Suprapubic skin (tissue), 4 donors: ENCODE measurements around the gene PRR16. TPM values are rescaled to one million over a fixed set of nuclear protein-coding genes. Genes with fewer than 3 reads are reported as not detected.

Source experiments
- DNase-seq, 2 donors: peaks; one replicate each; pipeline ENCODE4 v3.0.0-alpha.2; 2019; ENCODE audit warnings: low spot score in 2 of 2
- H3K27ac ChIP-seq: fragments of 200-600 bp; sonication (generic); one replicate; pipeline ENCODE4 v1.5.1; 2019
- H3K27me3 ChIP-seq: fragments of 200-600 bp; sonication (generic); one replicate; pipeline ENCODE4 v1.5.1; 2019
- H3K36me3 ChIP-seq: fragments of 200-600 bp; sonication (generic); one replicate; pipeline ENCODE4 v1.5.1; 2019
- H3K4me1 ChIP-seq: fragments of 200-600 bp; sonication (generic); one replicate; pipeline ENCODE4 v1.5.1; 2019
- H3K4me3 ChIP-seq: fragments of 200-600 bp; sonication (generic); one replicate; pipeline ENCODE4 v1.5.1; 2019; ENCODE audit warnings: mild to moderate bottlenecking
- H3K9me3 ChIP-seq: fragments of 200-600 bp; sonication (generic); one replicate; pipeline ENCODE4 v1.5.1; 2019
- CTCF ChIP-seq, 2 donors: fragments of 200-600 bp in 1 of 2; fragments of 450-650 bp in 1 of 2; sonication (generic) in 1 of 2; IDR thresholded peaks; one replicate each; pipeline ENCODE4 v1.5.1; 2016 to 2019; ENCODE audit warnings: antibody characterized with exemption in 2 of 2, mild to moderate bottlenecking in 1 of 2, moderate library complexity in 1 of 2
- EP300 ChIP-seq: sonication (generic); formaldehyde crosslinking; IDR thresholded peaks from one replicate; pipeline ENCODE4 v1.6.1; 2017; ENCODE audit warnings: antibody characterized with exemption
- POLR2A ChIP-seq, 2 donors: fragments of 450-650 bp; IDR thresholded peaks; one replicate each; pipeline ENCODE4 v1.6.1; 2017; ENCODE audit warnings: antibody characterized with exemption in 2 of 2, mild to moderate bottlenecking in 2 of 2, moderate library complexity in 2 of 2
- POLR2AphosphoS5 ChIP-seq, 3 donors: sonication (generic); formaldehyde crosslinking; IDR thresholded peaks; one replicate each; pipeline ENCODE4 v1.6.1; 2017; ENCODE audit warnings: antibody characterized with exemption in 3 of 3
- WGBS: methylation state at CpG from one replicate; pipeline ENCODE4 v1.1.5; 2018; 5-methylcytosine and 5-hydroxymethylcytosine counted together
- total RNA-seq, 4 donors: library from RNA; depleted of rRNA; stranded (reverse); fragments of >200 nt; gene quantifications; one replicate each; pipeline ENCODE4 v1.1.0, GENCODE V29; 2016

The PRR16 gene
- total RNA-seq, 4 donors from 2014 or later: 0.76 to 1.4 (median 1.0) TPM

- Histone ChIP-seq H3K4me1 (no peaks in the 10 kb centered on the region), H3K27ac (no peak overlapping the region), H3K9me3 (no peaks in the 10 kb centered on the region), H3K27me3 (no peaks in the 10 kb centered on the region), H3K4me3 (no peak overlapping the region), H3K36me3 (no peaks in the 10 kb centered on the region)
- 89% methylated on average over 3 of the region's 3 CpGs for WGBS
- no peak for DNase-seq
- TF ChIP-seq POLR2AphosphoS5 (IDR thresholded peaks at IDR 0.05): no peak
- no peak for TF ChIP-seq CTCF (IDR thresholded peaks at IDR 0.05)
- no peak for TF ChIP-seq EP300
- TF ChIP-seq POLR2A (IDR thresholded peaks at IDR 0.05): no peak
Measured at GRCh38 chr5:120552638-120553037, 88.5 kb downstream of the PRR16 start.

- TF ChIP-seq POLR2AphosphoS5 (IDR thresholded peaks at IDR 0.05) (no peak), EP300 (no peak), CTCF (IDR thresholded peaks at IDR 0.05) (no peak), POLR2A (IDR thresholded peaks at IDR 0.05) (no peak)
- 76% methylated on average over 2 of the region's 2 CpGs for WGBS
- Histone ChIP-seq H3K4me3 (no peak overlapping the region), H3K9me3 (no peaks in the 10 kb centered on the region), H3K27ac (no peak overlapping the region), H3K36me3 (no peaks in the 10 kb centered on the region), H3K27me3 (no peaks in the 10 kb centered on the region), H3K4me1 (no peaks in the 10 kb centered on the region)
- no peak for DNase-seq
Measured at GRCh38 chr5:120555345-120555744, 91.2 kb downstream of the PRR16 start.

GRCh38 chr5:120564013-120564412, 99.9 kb downstream of the PRR16 start:
- H3K4me1 ChIP-seq: no peaks in the 10 kb centered on the region
- no peaks in the 10 kb centered on the region for H3K9me3 ChIP-seq
- H3K27me3 ChIP-seq: no peaks in the 10 kb centered on the region
- no peak overlapping the region for H3K4me3 ChIP-seq
- 87% methylated on average over 4 of the region's 4 CpGs for WGBS
- no peak overlapping the region for H3K27ac ChIP-seq
- TF ChIP-seq CTCF (IDR thresholded peaks at IDR 0.05): no peak
- no peak for TF ChIP-seq EP300
- TF ChIP-seq POLR2AphosphoS5 (IDR thresholded peaks at IDR 0.05): no peak
- TF ChIP-seq POLR2A (IDR thresholded peaks at IDR 0.05): no peak
- H3K36me3 ChIP-seq: no peaks in the 10 kb centered on the region
- DNase-seq: no peak

GRCh38 chr5:120567066-120567465, 103.0 kb downstream of the PRR16 start:
- Histone ChIP-seq H3K9me3 (no peaks in the 10 kb centered on the region), H3K4me1 (no peaks in the 10 kb centered on the region), H3K27ac (no peak overlapping the region), H3K27me3 (no peaks in the 10 kb centered on the region), H3K4me3 (no peak overlapping the region), H3K36me3 (no peaks in the 10 kb centered on the region)
- TF ChIP-seq CTCF (IDR thresholded peaks at IDR 0.05) (no peak), POLR2AphosphoS5 (IDR thresholded peaks at IDR 0.05) (no peak), POLR2A (IDR thresholded peaks at IDR 0.05) (no peak), EP300 (no peak)
- no peak for DNase-seq
- 62% methylated on average over 1 of the region's 1 CpG for WGBS

GRCh38 chr5:120567921-120568320, 103.8 kb downstream of the PRR16 start:
- no peak for DNase-seq
- no peak overlapping the region for H3K27ac ChIP-seq
- 85% methylated on average over 4 of the region's 4 CpGs for WGBS

More at GRCh38 chr5:120567921-120568320, 103.8 kb downstream of the PRR16 start:
- no peaks in the 10 kb centered on the region for H3K36me3 ChIP-seq
- TF ChIP-seq CTCF (IDR thresholded peaks at IDR 0.05) (no peak), EP300 (no peak), POLR2A (IDR thresholded peaks at IDR 0.05) (no peak), POLR2AphosphoS5 (IDR thresholded peaks at IDR 0.05) (no peak)
- no peaks in the 10 kb centered on the region for H3K27me3 ChIP-seq
- no peaks in the 10 kb centered on the region for H3K9me3 ChIP-seq
- no peak overlapping the region for H3K4me3 ChIP-seq
- H3K4me1 ChIP-seq: no peaks in the 10 kb centered on the region
